ENCODE measurements around the gene ARHGEF17. TPM values are rescaled to one million over a fixed set of nuclear protein-coding genes. Genes with fewer than 3 reads are reported as not detected.

The ARHGEF17 gene
- total RNA-seq, 4 donors from 2014 or later, result 10.2 to 18.8 (median 14.7) TPM

- intact Hi-C loops (cut with DNase I; ENCODE audit: low total_unique reads), result no loop called here
- DNase-seq (ENCODE audit: low spot score in 2 of 2), result no peak
Observed at GRCh38 chr11:73297231-73297590, 10.9 kb upstream of the ARHGEF17 start.

GRCh38 chr11:73297702-73298101 lies 10.4 kb upstream of the ARHGEF17 start:
- no peak for TF ChIP-seq POLR2A (IDR thresholded peaks at IDR 0.05)
- TF ChIP-seq CTCF (IDR thresholded peaks at IDR 0.05), result no peak
- DNase-seq (ENCODE audit: low spot score in 2 of 2), result no peak
- H3K4me3 ChIP-seq (ENCODE audit: low read depth, poor library complexity, severe bottlenecking), result no peak overlapping the region
- intact Hi-C loops (cut with DNase I; ENCODE audit: low total_unique reads), result no loop called here
- whole genome bisulfite sequencing, 2 donors, result 87 to 96% methylated on average over 3 of the region's 3 CpGs

More at GRCh38 chr11:73297231-73297590, 10.9 kb upstream of the ARHGEF17 start:
- TF ChIP-seq POLR2A (IDR thresholded peaks at IDR 0.05), result no peak
- no peak for TF ChIP-seq CTCF (IDR thresholded peaks at IDR 0.05)
- WGBS, 2 donors, result 91 to 92% methylated on average over 18 of the region's 18 CpGs
- no peak overlapping the region for H3K4me3 ChIP-seq (ENCODE audit: low read depth, poor library complexity, severe bottlenecking)

DNA sequence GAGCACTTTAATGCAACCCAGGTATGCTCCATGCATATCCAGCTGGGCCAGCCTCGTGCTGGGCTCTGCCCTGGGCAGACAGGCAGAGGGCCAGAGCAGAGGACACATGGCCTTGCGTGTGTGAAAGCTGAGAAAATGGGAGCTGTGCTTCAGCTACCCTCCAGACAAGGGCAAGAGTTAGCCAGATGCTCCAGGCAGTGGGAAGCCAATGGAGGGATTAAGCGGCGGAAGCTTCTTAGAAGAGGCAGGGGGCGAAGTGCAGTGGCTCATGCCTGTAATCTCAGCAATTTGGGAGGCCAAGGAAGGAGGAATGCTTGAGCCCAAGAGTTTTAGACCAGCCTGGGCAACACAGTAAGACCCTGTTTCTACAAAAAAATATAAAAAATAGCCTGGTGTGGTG lies 9.8 kb upstream of the ARHGEF17 start:
- intact Hi-C loops (cut with DNase I; ENCODE audit: low total_unique reads), result no loop called here
- 80 to 85% methylated on average over 5 of the region's 5 CpGs for WGBS, 2 donors
- H3K4me3 ChIP-seq (ENCODE audit: low read depth, poor library complexity, severe bottlenecking), result no peak overlapping the region
- TF ChIP-seq POLR2A (IDR thresholded peaks at IDR 0.05) (no peak), CTCF (IDR thresholded peaks at IDR 0.05) (no peak)
- no peak for DNase-seq (ENCODE audit: low spot score in 2 of 2)

- TF ChIP-seq POLR2A (IDR thresholded peaks at IDR 0.05) (no peak), CTCF (IDR thresholded peaks at IDR 0.05) (no peak)
- intact Hi-C loops (cut with DNase I; ENCODE audit: low total_unique reads), result loop anchor here (10.0 kb wide), 1 partner anchor 85 kb away; no protein-coding TSS in a partner anchor
- no peak for DNase-seq (ENCODE audit: low spot score in 2 of 2)
- no peak overlapping the region for H3K4me3 ChIP-seq (ENCODE audit: low read depth, poor library complexity, severe bottlenecking)
- WGBS, 2 donors, result 83 to 91% methylated on average over 7 to 10 of the region's 10 CpGs
Observed at GRCh38 chr11:73299751-73300150, 8.3 kb upstream of the ARHGEF17 start.

DNA sequence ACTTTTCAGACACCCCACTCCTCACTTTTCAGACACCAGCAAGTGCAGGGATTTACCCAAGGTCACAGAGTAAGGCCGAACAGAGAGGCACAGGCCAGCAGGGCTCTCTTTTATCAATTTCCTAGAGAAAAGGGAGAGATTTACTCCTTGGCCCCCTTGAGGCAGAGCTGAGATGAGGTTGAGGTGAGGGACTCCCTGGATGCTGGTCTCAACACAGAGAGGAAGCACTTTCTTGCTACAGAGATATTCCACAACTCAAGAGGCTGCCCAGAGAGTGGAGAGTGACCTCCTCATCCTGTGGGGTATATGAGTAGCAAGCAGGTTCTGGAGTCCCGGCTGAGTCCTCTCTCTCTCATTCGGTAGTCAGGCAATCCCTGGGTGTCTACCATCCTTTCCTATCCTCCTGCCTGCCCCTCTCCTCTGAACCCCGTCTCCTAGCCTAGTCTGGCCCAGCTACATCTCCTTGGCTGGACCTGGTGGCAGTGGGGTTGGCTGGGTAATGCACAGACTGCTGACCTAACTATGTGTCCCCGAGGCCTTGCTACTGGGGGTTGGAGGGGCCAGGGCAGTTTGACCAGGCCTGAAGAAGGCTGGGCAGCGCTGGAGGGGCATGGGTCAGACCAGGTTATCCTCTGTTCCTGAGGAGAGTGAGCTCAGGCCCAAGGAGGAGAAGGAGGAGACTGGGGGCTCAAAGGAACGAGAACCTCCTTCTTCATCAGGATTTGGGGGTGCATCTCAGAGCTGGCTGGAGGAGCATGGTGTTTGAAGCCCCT lies 1.8 kb upstream of the ARHGEF17 start:
- intact Hi-C loops (cut with DNase I; ENCODE audit: low total_unique reads), result loop anchor here (10.0 kb wide), 1 partner anchor 79 kb away; no protein-coding TSS in a partner anchor
- WGBS, 2 donors, result 80 to 82% methylated on average over 7 of the region's 7 CpGs
- no peak for DNase-seq (ENCODE audit: low spot score in 2 of 2)
- no peak overlapping the region for H3K4me3 ChIP-seq (ENCODE audit: low read depth, poor library complexity, severe bottlenecking)
- TF ChIP-seq POLR2A (IDR thresholded peaks at IDR 0.05) (no peak), CTCF (IDR thresholded peaks at IDR 0.05) (no peak)

GRCh38 chr11:73306977-73307322 lies 1.1 kb upstream of the ARHGEF17 start:
- 16 to 18% methylated on average over 18 of the region's 18 CpGs for WGBS, 2 donors
- no peak for TF ChIP-seq CTCF (IDR thresholded peaks at IDR 0.05)
- no peak for TF ChIP-seq POLR2A (IDR thresholded peaks at IDR 0.05)
- no peak overlapping the region for H3K4me3 ChIP-seq (ENCODE audit: low read depth, poor library complexity, severe bottlenecking)
- intact Hi-C loops (cut with DNase I; ENCODE audit: low total_unique reads), result loop anchor here (10.0 kb wide), 1 partner anchor 78 kb away; no protein-coding TSS in a partner anchor
- DNase-seq (ENCODE audit: low spot score in 2 of 2), result no peak

All from lower leg skin (tissue), 4 donors.